ENCODE measurements around the gene H2BK1.

The H2BK1 gene

GRCh38 chr7:151204383-151205032 lies 5.8 kb downstream of the H2BK1 start:
- TF ChIP-seq NFRKB (IDR thresholded peaks at IDR 0.05) (no peak), FOXA1 (IDR thresholded peaks at IDR 0.05) (no peak), LEF1 (IDR thresholded peaks at IDR 0.05; ENCODE audit: borderline replicate concordance) (no peak), CTBP1 (IDR thresholded peaks at IDR 0.05; ENCODE audit: borderline replicate concordance) (no peak), TARDBP (IDR thresholded peaks at IDR 0.05) (no peak)
- ChIA-PET POLR2A (no interaction called here), CTCF (no interaction called here)
- no peak for DNase-seq (ENCODE audit: extremely low spot score)

- ChIA-PET CTCF (no interaction called here), POLR2A (no interaction called here)
- TF ChIP-seq HDGF (IDR thresholded peaks at IDR 0.05; ENCODE audit: borderline replicate concordance) (no peak), ELF4 (IDR thresholded peaks at IDR 0.05) (no peak), ARNT (IDR thresholded peaks at IDR 0.05) (no peak), NFRKB (IDR thresholded peaks at IDR 0.05) (no peak), L3MBTL2 (conservative IDR thresholded peaks at IDR 0.05) (no peak), CTBP1 (IDR thresholded peaks at IDR 0.05; ENCODE audit: borderline replicate concordance) (no peak), FOXA1 (IDR thresholded peaks at IDR 0.05) (no peak), LEF1 (IDR thresholded peaks at IDR 0.05; ENCODE audit: borderline replicate concordance) (no peak), SUZ12 (IDR thresholded peaks at IDR 0.05) (no peak), TARDBP (IDR thresholded peaks at IDR 0.05) (no peak), FOXK2 (IDR thresholded peaks at IDR 0.05) (no peak), ZNF384 (IDR thresholded peaks at IDR 0.05) (no peak), SP1 (IDR thresholded peaks at IDR 0.05) (no peak), BHLHE40 (IDR thresholded peaks at IDR 0.05; ENCODE audit: borderline replicate concordance) (no peak), FOXM1 (IDR thresholded peaks at IDR 0.05; ENCODE audit: borderline replicate concordance) (no peak)
- no peak for DNase-seq (ENCODE audit: extremely low spot score)
Observed at GRCh38 chr7:151202836-151203235, 7.5 kb downstream of the H2BK1 start.

- TF ChIP-seq ELF4 (IDR thresholded peaks at IDR 0.05): no peak
- no peak for TF ChIP-seq LEF1 (IDR thresholded peaks at IDR 0.05; ENCODE audit: borderline replicate concordance)
- no peak for TF ChIP-seq FOXM1 (IDR thresholded peaks at IDR 0.05; ENCODE audit: borderline replicate concordance)
- TF ChIP-seq CTBP1 (IDR thresholded peaks at IDR 0.05; ENCODE audit: borderline replicate concordance): no peak
- no peak for TF ChIP-seq HDGF (IDR thresholded peaks at IDR 0.05; ENCODE audit: borderline replicate concordance)
- no peak for TF ChIP-seq SP1 (IDR thresholded peaks at IDR 0.05)
- TF ChIP-seq TARDBP (IDR thresholded peaks at IDR 0.05): no peak
- TF ChIP-seq ZNF384 (IDR thresholded peaks at IDR 0.05): no peak
- no peak for TF ChIP-seq ARNT (IDR thresholded peaks at IDR 0.05)
- POLR2A ChIA-PET: no interaction called here
- no peak for DNase-seq (ENCODE audit: extremely low spot score)
- CTCF ChIA-PET: no interaction called here
Observed at GRCh38 chr7:151201751-151202150, 8.5 kb downstream of the H2BK1 start.

- no peak for DNase-seq (ENCODE audit: extremely low spot score)
- POLR2A ChIA-PET: no interaction called here
- no peak for TF ChIP-seq FOXM1 (IDR thresholded peaks at IDR 0.05; ENCODE audit: borderline replicate concordance)
- no peak for TF ChIP-seq TARDBP (IDR thresholded peaks at IDR 0.05)
- no peak for TF ChIP-seq PKNOX1 (IDR thresholded peaks at IDR 0.05)
- no peak for TF ChIP-seq L3MBTL2 (conservative IDR thresholded peaks at IDR 0.05)
- TF ChIP-seq HDGF (IDR thresholded peaks at IDR 0.05; ENCODE audit: borderline replicate concordance): no peak
- TF ChIP-seq NFRKB (IDR thresholded peaks at IDR 0.05): no peak
- no peak for TF ChIP-seq CTBP1 (IDR thresholded peaks at IDR 0.05; ENCODE audit: borderline replicate concordance)
- no peak for TF ChIP-seq LEF1 (IDR thresholded peaks at IDR 0.05; ENCODE audit: borderline replicate concordance)
- TF ChIP-seq SUZ12 (IDR thresholded peaks at IDR 0.05): no peak
- TF ChIP-seq ARNT (IDR thresholded peaks at IDR 0.05): no peak
- TF ChIP-seq ELF4 (IDR thresholded peaks at IDR 0.05): no peak
- TF ChIP-seq SP1 (IDR thresholded peaks at IDR 0.05): no peak
- CTCF ChIA-PET: no interaction called here
Observed at GRCh38 chr7:151201344-151201743, 8.9 kb downstream of the H2BK1 start.

GRCh38 chr7:151198945-151199848 lies 11.1 kb downstream of the H2BK1 start:
- TF ChIP-seq CTBP1 (IDR thresholded peaks at IDR 0.05; ENCODE audit: borderline replicate concordance): no peak
- no peak for TF ChIP-seq FOXK2 (IDR thresholded peaks at IDR 0.05)
- TF ChIP-seq FOXA1 (IDR thresholded peaks at IDR 0.05): no peak
- no peak for TF ChIP-seq TARDBP (IDR thresholded peaks at IDR 0.05)
- no peak for TF ChIP-seq HDGF (IDR thresholded peaks at IDR 0.05; ENCODE audit: borderline replicate concordance)
- TF ChIP-seq ZNF384 (IDR thresholded peaks at IDR 0.05): no peak
- no peak for TF ChIP-seq ARNT (IDR thresholded peaks at IDR 0.05)
- TF ChIP-seq LEF1 (IDR thresholded peaks at IDR 0.05; ENCODE audit: borderline replicate concordance): no peak
- TF ChIP-seq PKNOX1 (IDR thresholded peaks at IDR 0.05): no peak
- no peak for TF ChIP-seq ELF4 (IDR thresholded peaks at IDR 0.05)
- TF ChIP-seq SP1 (IDR thresholded peaks at IDR 0.05): no peak
- CTCF ChIA-PET: no interaction called here
- POLR2A ChIA-PET: interaction anchor here (0.8 kb wide), 1 partner anchor 78 kb away, joined by 3 read pairs; no protein-coding TSS in a partner anchor
- DNase-seq (ENCODE audit: extremely low spot score): no peak

GRCh38 chr7:151197932-151198331 lies 12.4 kb downstream of the H2BK1 start:
- POLR2A ChIA-PET: no interaction called here
- no peak for DNase-seq (ENCODE audit: extremely low spot score)
- CTCF ChIA-PET: no interaction called here
- TF ChIP-seq FOXM1 (IDR thresholded peaks at IDR 0.05; ENCODE audit: borderline replicate concordance) (no peak), CTBP1 (IDR thresholded peaks at IDR 0.05; ENCODE audit: borderline replicate concordance) (no peak), ELF4 (IDR thresholded peaks at IDR 0.05) (no peak), FOXK2 (IDR thresholded peaks at IDR 0.05) (no peak), SP1 (IDR thresholded peaks at IDR 0.05) (no peak), SUZ12 (IDR thresholded peaks at IDR 0.05) (no peak), BHLHE40 (IDR thresholded peaks at IDR 0.05; ENCODE audit: borderline replicate concordance) (no peak), ZNF384 (IDR thresholded peaks at IDR 0.05) (no peak), LEF1 (IDR thresholded peaks at IDR 0.05; ENCODE audit: borderline replicate concordance) (no peak), HDGF (IDR thresholded peaks at IDR 0.05; ENCODE audit: borderline replicate concordance) (no peak), ARNT (IDR thresholded peaks at IDR 0.05) (no peak), L3MBTL2 (conservative IDR thresholded peaks at IDR 0.05) (no peak), NFRKB (IDR thresholded peaks at IDR 0.05) (no peak), TARDBP (IDR thresholded peaks at IDR 0.05) (no peak), PKNOX1 (IDR thresholded peaks at IDR 0.05) (no peak)

All from HEK293T (cell line).